HG03439 (cell line): ENCODE data around the gene SELENOM.

Experiments
- ATAC-seq: cut with Tn5 transposase; IDR thresholded peaks from one replicate; pipeline ENCODE4 v1.9.1; 2021; ENCODE audit warnings: mild to moderate bottlenecking, moderate library complexity; ENCODE audit not compliant: unreplicated experiment

Gene SELENOM

GRCh38 chr22:31107178-31107893, at the start of gene SELENOM:
Gene SELENOM, minus strand, starts transcription at chr22:31107568. Its CDS starts 63 bp downstream, at chr22:31107505.
- ATAC-seq, result peak; percentile 82

GRCh38 chr22:31155422-31155821, 48.1 kb upstream of the SELENOM start:
- ATAC-seq, result no peak

GRCh38 chr22:31154975-31155374, 47.6 kb upstream of the SELENOM start:
- ATAC-seq, result no peak

GRCh38 chr22:31153357-31153756, 46.0 kb upstream of the SELENOM start:
- ATAC-seq, result no peak

GRCh38 chr22:31151872-31152271, 44.5 kb upstream of the SELENOM start:
- no peak for ATAC-seq

- ATAC-seq, result no peak
These were observed 43.2 kb upstream of the SELENOM start for GRCh38 chr22:31150615-31151014.

GRCh38 chr22:31148953-31149627, 41.7 kb upstream of the SELENOM start:
- ATAC-seq, result no peak

GRCh38 chr22:31148488-31148887, 41.1 kb upstream of the SELENOM start:
- no peak for ATAC-seq

GRCh38 chr22:31144223-31144622, 36.9 kb upstream of the SELENOM start:
- no peak for ATAC-seq

GRCh38 chr22:31143537-31143936, 36.2 kb upstream of the SELENOM start:
- ATAC-seq, result no peak

GRCh38 chr22:31143038-31143437, 35.7 kb upstream of the SELENOM start:
- no peak for ATAC-seq

GRCh38 chr22:31142285-31142684, 34.9 kb upstream of the SELENOM start:
- ATAC-seq, result no peak

GRCh38 chr22:31141551-31141950, 34.2 kb upstream of the SELENOM start:
- no peak for ATAC-seq

- no peak for ATAC-seq
These were observed 33.4 kb upstream of the SELENOM start for GRCh38 chr22:31140746-31141145.

GRCh38 chr22:31139866-31140716, 32.7 kb upstream of the SELENOM start, which contains the start of gene PLA2G3:
Gene PLA2G3, minus strand, starts transcription at chr22:31140508. Its CDS starts 154 bp downstream, at chr22:31140354.
- no peak for ATAC-seq

GRCh38 chr22:31139066-31139465, 31.7 kb upstream of the SELENOM start:
- no peak for ATAC-seq

- no peak for ATAC-seq
These were observed 30.8 kb upstream of the SELENOM start for GRCh38 chr22:31138126-31138525.

- ATAC-seq, result no peak
These were observed 30.4 kb upstream of the SELENOM start for GRCh38 chr22:31137721-31138120.

GRCh38 chr22:31136711-31137110, 29.3 kb upstream of the SELENOM start:
- no peak for ATAC-seq

GRCh38 chr22:31136155-31136554, 28.8 kb upstream of the SELENOM start:
- ATAC-seq, result no peak

- ATAC-seq, result no peak
These were observed 28.3 kb upstream of the SELENOM start for GRCh38 chr22:31135706-31136105.
